NT2/D1 (cell line): ENCODE data around the gene ERH.

Experiments
- SUZ12 ChIP-seq: IDR thresholded peaks from 2 replicates; pipeline ENCODE4 v1.6.1; 2011; ENCODE audit not compliant: insufficient read length, insufficient read depth; ENCODE audit errors: extremely low read depth
- YY1 ChIP-seq: IDR thresholded peaks from 2 replicates; pipeline ENCODE4 v1.6.1; 2011; ENCODE audit not compliant: insufficient read length, insufficient read depth
- ZNF274 ChIP-seq: IDR thresholded peaks from 2 replicates; pipeline ENCODE4 v1.6.1; 2011; ENCODE audit warnings: mild to moderate bottlenecking, low read depth, low read length

DNA sequence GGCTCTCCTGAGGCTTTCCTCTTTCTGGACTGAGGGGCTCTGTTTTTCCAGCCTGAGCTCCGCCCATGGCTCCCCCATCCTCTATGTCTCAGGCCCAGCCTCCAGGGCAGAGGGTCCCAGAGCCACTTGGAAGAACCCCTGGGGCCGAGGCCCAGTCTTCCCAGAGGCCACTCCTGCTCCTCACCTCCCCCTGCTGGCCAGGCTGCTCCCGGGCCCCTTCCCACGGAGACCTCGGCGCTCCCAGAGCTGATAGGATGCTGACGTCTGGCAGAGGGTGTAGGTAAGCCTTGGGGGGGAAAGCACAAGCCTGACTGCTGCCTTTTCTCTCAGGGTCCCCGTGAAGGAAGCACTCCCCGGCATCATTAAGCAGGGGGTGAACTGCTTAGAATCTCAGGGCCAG, 51.4 kb downstream of the ERH start:
- TF ChIP-seq ZNF274 (no peak), YY1 (no peak), SUZ12 (no peak)
